GM19240 (cell line): ENCODE results near the gene NAA50.

Experiments
- DNase-seq: peaks from one replicate; pipeline ENCODE4 v3.0.0; 2011; ENCODE audit warnings: low spot score; ENCODE audit not compliant: insufficient read length

Gene NAA50

GRCh38 chr3:113743006-113743630 lies 2.9 kb downstream of the NAA50 start:
- no peak for DNase-seq

- no peak for DNase-seq
Measured at GRCh38 chr3:113741620-113742019, 4.4 kb downstream of the NAA50 start.

- DNase-seq, result no peak
Measured at GRCh38 chr3:113741086-113741485, 5.0 kb downstream of the NAA50 start.

GRCh38 chr3:113736548-113737089 lies 9.4 kb downstream of the NAA50 start:
- DNase-seq, result no peak

- DNase-seq, result no peak
Measured at GRCh38 chr3:113731694-113732093, 14.4 kb downstream of the NAA50 start.

- no peak for DNase-seq
Measured at GRCh38 chr3:113730550-113730949, 15.5 kb downstream of the NAA50 start.

- DNase-seq, result no peak
Measured at GRCh38 chr3:113728661-113729060, 17.4 kb downstream of the NAA50 start.

- no peak for DNase-seq
Measured at GRCh38 chr3:113721636-113722035, 24.4 kb downstream of the NAA50 start.

GRCh38 chr3:113719758-113720157 lies 26.3 kb downstream of the NAA50 start:
- no peak for DNase-seq

GRCh38 chr3:113719294-113719693 lies 26.8 kb downstream of the NAA50 start:
- DNase-seq, result no peak

GRCh38 chr3:113717818-113718217 lies 28.2 kb downstream of the NAA50 start:
- DNase-seq, result no peak

- DNase-seq, result no peak
Measured at GRCh38 chr3:113717308-113717707, 28.7 kb downstream of the NAA50 start.

- DNase-seq, result no peak
Measured at GRCh38 chr3:113714702-113715101, 31.3 kb downstream of the NAA50 start.

GRCh38 chr3:113712129-113712528 lies 33.9 kb downstream of the NAA50 start:
- DNase-seq, result no peak

GRCh38 chr3:113707835-113708234 lies 38.2 kb downstream of the NAA50 start:
- no peak for DNase-seq

GRCh38 chr3:113698956-113699355 lies 47.1 kb downstream of the NAA50 start:
- DNase-seq, result no peak

GRCh38 chr3:113698213-113698742 lies 47.8 kb downstream of the NAA50 start:
- no peak for DNase-seq

GRCh38 chr3:113697500-113698090 lies 48.5 kb downstream of the NAA50 start:
- DNase-seq, result no peak

GRCh38 chr3:113696658-113697499 lies 49.2 kb downstream of the NAA50 start:
- DNase-seq, result peak; percentile 97

- DNase-seq, result peak; percentile 84
Measured at GRCh38 chr3:113695786-113696645, 50.0 kb downstream of the NAA50 start, which contains the start of gene USF3. USF3 (minus strand) TSS chr3:113696642; CDS start chr3:113674878, 21,764 bp downstream.

GRCh38 chr3:113695431-113695785 lies 50.6 kb downstream of the NAA50 start:
- no peak for DNase-seq
